GM12892 (cell line): ENCODE measurements around the gene FBXO17.

ENCODE experiments used
- POLR2A ChIP-seq: IDR thresholded peaks from 2 replicates; pipeline ENCODE4 v1.6.1; 2011; ENCODE audit warnings: low read depth, low read length, control low read depth
- POLR2AphosphoS5 ChIP-seq: IDR thresholded peaks from 2 replicates; pipeline ENCODE4 v1.6.1; 2011; ENCODE audit warnings: low read depth, low read length, control low read depth

- TF ChIP-seq POLR2A, result no peak
- TF ChIP-seq POLR2AphosphoS5, result no peak
Measured at GRCh38 chr19:39014037-39014436, 38.5 kb upstream of the FBXO17 start.
